ENCODE measurements around the gene FRMPD4.
A peak's percentile ranks its signal among the peaks of the same experiment; 100 is the strongest.

DNA sequence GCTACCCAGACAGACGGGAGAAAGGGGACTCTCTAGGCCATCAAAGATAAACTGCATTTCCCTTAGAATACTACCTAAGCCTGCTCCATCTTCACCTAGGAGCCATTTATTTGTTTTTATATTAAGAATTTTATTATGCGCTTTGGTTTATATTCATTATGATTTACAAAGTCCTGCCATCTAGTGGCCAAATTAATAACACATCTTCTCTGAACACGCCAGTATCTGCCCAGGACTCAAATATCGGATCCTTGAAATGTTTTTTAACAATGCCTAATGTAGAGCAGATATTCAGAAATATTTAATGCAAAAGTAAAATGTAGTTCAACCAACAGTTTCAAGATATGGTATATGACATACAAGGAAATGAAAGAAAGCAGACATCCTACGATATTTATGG is 632.2 kb downstream of the FRMPD4 start:
- TF ChIP-seq, protein P1, sequence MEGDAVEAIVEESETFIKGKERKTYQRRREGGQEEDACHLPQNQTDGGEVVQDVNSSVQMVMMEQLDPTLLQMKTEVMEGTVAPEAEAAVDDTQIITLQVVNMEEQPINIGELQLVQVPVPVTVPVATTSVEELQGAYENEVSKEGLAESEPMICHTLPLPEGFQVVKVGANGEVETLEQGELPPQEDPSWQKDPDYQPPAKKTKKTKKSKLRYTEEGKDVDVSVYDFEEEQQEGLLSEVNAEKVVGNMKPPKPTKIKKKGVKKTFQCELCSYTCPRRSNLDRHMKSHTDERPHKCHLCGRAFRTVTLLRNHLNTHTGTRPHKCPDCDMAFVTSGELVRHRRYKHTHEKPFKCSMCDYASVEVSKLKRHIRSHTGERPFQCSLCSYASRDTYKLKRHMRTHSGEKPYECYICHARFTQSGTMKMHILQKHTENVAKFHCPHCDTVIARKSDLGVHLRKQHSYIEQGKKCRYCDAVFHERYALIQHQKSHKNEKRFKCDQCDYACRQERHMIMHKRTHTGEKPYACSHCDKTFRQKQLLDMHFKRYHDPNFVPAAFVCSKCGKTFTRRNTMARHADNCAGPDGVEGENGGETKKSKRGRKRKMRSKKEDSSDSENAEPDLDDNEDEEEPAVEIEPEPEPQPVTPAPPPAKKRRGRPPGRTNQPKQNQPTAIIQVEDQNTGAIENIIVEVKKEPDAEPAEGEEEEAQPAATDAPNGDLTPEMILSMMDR (IDR thresholded peaks at IDR 0.05): peak; percentile 54
- no peak for TF ChIP-seq JUNB (IDR thresholded peaks at IDR 0.05)
- TF ChIP-seq, protein P2, sequence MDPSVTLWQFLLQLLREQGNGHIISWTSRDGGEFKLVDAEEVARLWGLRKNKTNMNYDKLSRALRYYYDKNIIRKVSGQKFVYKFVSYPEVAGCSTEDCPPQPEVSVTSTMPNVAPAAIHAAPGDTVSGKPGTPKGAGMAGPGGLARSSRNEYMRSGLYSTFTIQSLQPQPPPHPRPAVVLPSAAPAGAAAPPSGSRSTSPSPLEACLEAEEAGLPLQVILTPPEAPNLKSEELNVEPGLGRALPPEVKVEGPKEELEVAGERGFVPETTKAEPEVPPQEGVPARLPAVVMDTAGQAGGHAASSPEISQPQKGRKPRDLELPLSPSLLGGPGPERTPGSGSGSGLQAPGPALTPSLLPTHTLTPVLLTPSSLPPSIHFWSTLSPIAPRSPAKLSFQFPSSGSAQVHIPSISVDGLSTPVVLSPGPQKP (IDR thresholded peaks at IDR 0.05; ENCODE audit: low read depth, low read length): no peak
- no peak for TF ChIP-seq POLR2A (IDR thresholded peaks at IDR 0.05; ENCODE audit: low read length)

Data from A549 (cell line).